Natural killer cell (primary cell): ENCODE results near the gene CLEC3B. TPM values are rescaled to one million over a fixed set of nuclear protein-coding genes. Genes with fewer than 3 reads are reported as not detected.
A peak's percentile ranks its signal among the peaks of the same experiment; 100 is the strongest.

ENCODE experiments used
- ATAC-seq, 3 donors: fragments of 150-1000 bp in 2 of 3; fragments of 200-7000 bp in 1 of 3; cut with Tn5 transposase; 1 replicate in 1 of 3; 2 replicates in 2 of 3; pipeline ENCODE4 v1.10.0; 2021; ENCODE audit warnings: mild to moderate bottlenecking in 2 of 3, moderate library complexity in 2 of 3
- DNase-seq, 2 donors: peaks; one replicate each; pipeline versions ENCODE4 v3.0.0 to v3.0.0-alpha.2; 2013 to 2021; ENCODE audit warnings: mixed read lengths in 1 of 2
- H3K27ac ChIP-seq: one replicate; pipeline ENCODE4 v1.5.1; 2013; ENCODE audit warnings: mild to moderate bottlenecking, low read length
- H3K27me3 ChIP-seq: one replicate; pipeline ENCODE4 v1.6.1; 2013; ENCODE audit warnings: low read length; ENCODE audit not compliant: control insufficient read depth, insufficient read depth
- H3K36me3 ChIP-seq: one replicate; pipeline ENCODE4 v1.6.1; 2013; ENCODE audit warnings: low read length; ENCODE audit not compliant: control insufficient read depth, insufficient read depth
- H3K4me1 ChIP-seq: one replicate; pipeline ENCODE4 v1.6.1; 2013; ENCODE audit warnings: low read length; ENCODE audit not compliant: control insufficient read depth, insufficient read depth
- H3K4me3 ChIP-seq: one replicate; pipeline ENCODE4 v1.5.1; 2013; ENCODE audit warnings: low read length
- H3K9me3 ChIP-seq: one replicate; pipeline ENCODE4 v1.6.1; 2013; ENCODE audit warnings: low read length; ENCODE audit not compliant: control insufficient read depth, insufficient read depth
- H3K27ac Mint-ChIP-seq, 2 donors: one replicate each; pipeline ENCODE4 v1.8.0; 2022; ENCODE audit warnings: mild to moderate bottlenecking in 2 of 2, mixed read lengths in 2 of 2, moderate library complexity in 1 of 2
- H3K27me3 Mint-ChIP-seq, 2 donors: one replicate each; pipeline ENCODE4 v1.8.0; 2022; ENCODE audit warnings: low read depth in 2 of 2, mixed read lengths in 2 of 2
- H3K36me3 Mint-ChIP-seq: one replicate; pipeline ENCODE4 v1.8.0; 2022; ENCODE audit warnings: mixed read lengths
- H3K4me1 Mint-ChIP-seq, 2 donors: one replicate each; pipeline ENCODE4 v1.8.0; 2022; ENCODE audit warnings: mixed read lengths in 2 of 2
- H3K4me3 Mint-ChIP-seq: one replicate; pipeline ENCODE4 v1.8.0; 2022; ENCODE audit warnings: mild to moderate bottlenecking, moderate library complexity, mixed read lengths
- H3K9me3 Mint-ChIP-seq, 2 donors: one replicate each; pipeline ENCODE4 v1.8.0; 2022; ENCODE audit warnings: mixed read lengths in 2 of 2
- WGBS: methylation state at CpG from one replicate; pipeline ENCODE4 v1.1.7; 2013; ENCODE audit warnings: missing lambda C conversion rate; ENCODE audit not compliant: insufficient coverage; 5-methylcytosine and 5-hydroxymethylcytosine counted together
- intact Hi-C: fragments of 100-400 bp; cut with micrococcal nuclease; formaldehyde crosslinking; loops from one replicate; pipeline ENCODE4 v1.14.2; 2022
- total RNA-seq, 4 donors: library from RNA; stranded (reverse); fragments of 120-200 nt in 1 of 4; gene quantifications; one replicate each; pipeline versions ENCODE4 v1.2.3 to v1.2.4, GENCODE V29; 2013 to 2022
- TF ChIP-seq, protein P1 (sequence below): fragments of 200-600 bp; IDR thresholded peaks from one replicate; pipeline ENCODE4 v1.8.0; 2022; ENCODE audit warnings: antibody characterized with exemption

CLEC3B gene
- total RNA-seq, 3 donors from 2014 or later (not counting 1 experiment from before 2014, with no cell fraction given) = 0.87 to 1.5 (median 1.1) TPM

DNA sequence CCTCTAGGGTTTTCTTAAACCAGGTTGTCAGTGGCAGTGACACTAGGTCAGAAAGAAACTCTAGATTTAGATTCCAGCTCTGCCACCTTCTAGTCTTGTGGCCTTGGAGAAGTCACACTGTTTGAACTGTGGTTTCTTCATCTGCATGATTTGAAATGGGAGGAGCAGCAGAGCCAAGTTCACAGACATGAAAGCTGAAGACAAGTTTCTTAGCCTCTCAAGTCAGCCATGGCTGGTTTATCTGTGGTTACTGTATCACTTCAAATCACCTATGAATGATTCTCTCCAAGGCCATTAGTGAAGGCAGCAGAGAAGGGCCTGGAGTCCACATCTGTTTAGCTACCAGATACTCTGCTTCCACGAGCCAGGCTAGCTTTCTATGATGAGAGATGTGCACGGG is 15.6 kb downstream of the CLEC3B start:
- Mint-ChIP-seq H3K4me1 (peaks cover 12 to 25% of the 10 kb centered on the region in 2 donors), H3K27ac (no peak overlapping the region), H3K36me3 (no peaks in the 10 kb centered on the region), H3K4me3 (no peak overlapping the region), H3K9me3 (no peaks in the 10 kb centered on the region), H3K27me3 (peaks cover 3 to 24% of the 10 kb centered on the region in 2 donors)
- DNase-seq (no peak), ATAC-seq (peak in 2 of 3 donors; percentile 14 to 34)
- peaks cover under 1% of the 10 kb centered on the region for H3K27me3 ChIP-seq
- H3K36me3 ChIP-seq = no peaks in the 10 kb centered on the region
- no peak overlapping the region for H3K27ac ChIP-seq
- WGBS = 74% methylated on average over 2 of the region's 2 CpGs
- no peaks in the 10 kb centered on the region for H3K9me3 ChIP-seq
- intact Hi-C loops = loop anchor here (2.0 to 5.0 kb wide), 2 partner anchors 71 to 615 kb away; no protein-coding TSS in a partner anchor
- H3K4me3 ChIP-seq = no peak overlapping the region
- TF ChIP-seq, protein P1, sequence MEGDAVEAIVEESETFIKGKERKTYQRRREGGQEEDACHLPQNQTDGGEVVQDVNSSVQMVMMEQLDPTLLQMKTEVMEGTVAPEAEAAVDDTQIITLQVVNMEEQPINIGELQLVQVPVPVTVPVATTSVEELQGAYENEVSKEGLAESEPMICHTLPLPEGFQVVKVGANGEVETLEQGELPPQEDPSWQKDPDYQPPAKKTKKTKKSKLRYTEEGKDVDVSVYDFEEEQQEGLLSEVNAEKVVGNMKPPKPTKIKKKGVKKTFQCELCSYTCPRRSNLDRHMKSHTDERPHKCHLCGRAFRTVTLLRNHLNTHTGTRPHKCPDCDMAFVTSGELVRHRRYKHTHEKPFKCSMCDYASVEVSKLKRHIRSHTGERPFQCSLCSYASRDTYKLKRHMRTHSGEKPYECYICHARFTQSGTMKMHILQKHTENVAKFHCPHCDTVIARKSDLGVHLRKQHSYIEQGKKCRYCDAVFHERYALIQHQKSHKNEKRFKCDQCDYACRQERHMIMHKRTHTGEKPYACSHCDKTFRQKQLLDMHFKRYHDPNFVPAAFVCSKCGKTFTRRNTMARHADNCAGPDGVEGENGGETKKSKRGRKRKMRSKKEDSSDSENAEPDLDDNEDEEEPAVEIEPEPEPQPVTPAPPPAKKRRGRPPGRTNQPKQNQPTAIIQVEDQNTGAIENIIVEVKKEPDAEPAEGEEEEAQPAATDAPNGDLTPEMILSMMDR = no peak
- peaks cover 18% of the 10 kb centered on the region for H3K4me1 ChIP-seq

DNA sequence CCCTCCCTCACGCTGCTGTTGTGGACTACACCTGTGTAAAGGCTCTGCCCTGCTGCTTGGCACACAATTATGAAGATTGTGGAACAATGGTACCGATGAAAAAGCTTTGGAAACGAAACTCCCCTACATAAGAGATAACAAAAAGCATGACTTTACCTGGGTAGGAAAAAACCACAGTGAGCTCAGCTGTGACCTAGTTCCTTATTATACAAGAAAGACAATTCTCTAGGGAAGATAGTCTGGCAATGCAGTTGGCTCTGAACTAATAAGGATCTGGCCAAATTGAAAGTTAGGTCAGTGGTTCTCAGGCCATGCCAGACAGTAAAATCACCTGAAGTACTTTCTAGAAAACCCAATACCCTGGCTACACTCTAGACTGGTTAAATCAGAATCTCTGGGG is 16.1 kb downstream of the CLEC3B start:
- DNase-seq (no peak), ATAC-seq (no peak)
- 85% methylated on average over 2 of the region's 3 CpGs for WGBS
- H3K4me1 ChIP-seq = peaks cover 17% of the 10 kb centered on the region
- Mint-ChIP-seq H3K4me1 (peaks cover 12 to 20% of the 10 kb centered on the region in 2 donors), H3K9me3 (no peaks in the 10 kb centered on the region), H3K36me3 (no peaks in the 10 kb centered on the region), H3K27ac (no peak overlapping the region), H3K27me3 (peaks cover 3 to 19% of the 10 kb centered on the region in 2 donors), H3K4me3 (no peak overlapping the region)
- intact Hi-C loops = loop anchor here (5.0 kb wide), 1 partner anchor 70 kb away; no protein-coding TSS in a partner anchor
- no peak overlapping the region for H3K4me3 ChIP-seq
- H3K27ac ChIP-seq = no peak overlapping the region
- TF ChIP-seq, protein P1 = no peak
- no peaks in the 10 kb centered on the region for H3K9me3 ChIP-seq
- H3K27me3 ChIP-seq = no peaks in the 10 kb centered on the region
- no peaks in the 10 kb centered on the region for H3K36me3 ChIP-seq

DNA sequence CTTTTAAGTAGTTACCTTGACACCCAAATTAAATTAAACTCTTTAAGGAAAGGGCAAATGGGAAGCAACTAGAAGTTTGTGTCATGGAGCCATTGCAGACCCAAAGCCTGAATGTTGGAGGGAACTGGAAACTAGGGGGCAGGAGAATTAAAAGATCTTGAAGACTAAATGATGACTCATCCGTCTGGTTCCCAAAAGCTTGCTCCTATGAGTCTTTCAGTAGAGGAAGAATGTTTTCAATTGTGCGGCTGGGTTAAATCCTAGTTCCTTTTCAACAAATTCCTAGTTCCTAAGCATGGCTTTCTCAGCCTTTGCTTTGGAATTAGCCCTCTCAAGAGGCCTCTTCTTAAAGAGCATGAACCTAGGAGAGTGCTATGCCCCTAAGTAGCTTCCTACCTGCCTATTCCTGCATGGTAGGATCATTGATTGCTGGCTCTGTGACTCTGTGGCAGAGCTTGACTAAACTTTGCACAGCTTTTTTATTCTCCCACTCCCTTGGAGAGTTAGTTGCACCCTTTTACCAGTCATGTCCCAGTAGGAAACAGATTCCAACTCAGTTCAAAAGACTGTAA is 17.7 kb downstream of the CLEC3B start:
- Histone ChIP-seq H3K4me1 (peaks cover 12% of the 10 kb centered on the region), H3K36me3 (no peaks in the 10 kb centered on the region), H3K27me3 (peaks cover 2% of the 10 kb centered on the region), H3K4me3 (no peak overlapping the region), H3K27ac (no peak overlapping the region), H3K9me3 (no peaks in the 10 kb centered on the region)
- intact Hi-C loops = loop anchor here (5.0 kb wide), 1 partner anchor 68 kb away; no protein-coding TSS in a partner anchor
- no peaks in the 10 kb centered on the region for H3K36me3 Mint-ChIP-seq
- peaks cover 10 to 18% of the 10 kb centered on the region in 2 donors for H3K27me3 Mint-ChIP-seq
- no peak overlapping the region for H3K4me3 Mint-ChIP-seq
- no peak overlapping the region for H3K27ac Mint-ChIP-seq
- WGBS = 81% methylated on average over 2 of the region's 2 CpGs
- no peaks in the 10 kb centered on the region for H3K9me3 Mint-ChIP-seq
- DNase-seq = no peak
- TF ChIP-seq, protein P1 = no peak
- peaks cover 12 to 14% of the 10 kb centered on the region in 2 donors for H3K4me1 Mint-ChIP-seq
- no peak for ATAC-seq

DNA sequence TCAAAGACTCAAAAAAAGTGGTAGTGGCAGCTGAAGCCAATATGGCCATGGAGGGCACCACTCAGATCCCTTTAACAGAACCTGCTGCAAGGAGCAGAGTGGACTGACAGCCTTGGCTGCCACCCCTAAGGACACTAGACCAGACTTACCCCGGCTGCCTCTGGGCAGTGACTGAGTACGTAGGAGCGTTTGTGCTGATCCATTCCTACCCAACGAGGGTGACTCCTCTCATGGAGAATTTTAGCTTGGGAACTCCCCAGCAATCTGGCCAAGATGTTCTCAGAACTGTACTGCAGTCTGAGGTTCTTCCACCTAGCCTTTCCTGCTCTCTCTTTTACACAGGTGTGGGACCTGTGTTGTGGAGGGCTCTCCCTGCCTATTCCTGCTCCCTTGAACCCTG is 22.1 kb downstream of the CLEC3B start:
- intact Hi-C loops = no loop called here
- peaks cover 17 to 21% of the 10 kb centered on the region in 2 donors for H3K27me3 Mint-ChIP-seq
- H3K4me3 Mint-ChIP-seq = no peak overlapping the region
- TF ChIP-seq, protein P1 = no peak
- peaks cover 2% of the 10 kb centered on the region for H3K27me3 ChIP-seq
- H3K27ac Mint-ChIP-seq = no peak overlapping the region
- H3K4me1 Mint-ChIP-seq = no peaks in the 10 kb centered on the region
- no peaks in the 10 kb centered on the region for H3K9me3 Mint-ChIP-seq
- WGBS = 87% methylated on average over 4 of the region's 4 CpGs
- no peaks in the 10 kb centered on the region for H3K9me3 ChIP-seq
- ATAC-seq (no peak), DNase-seq (no peak)
- no peak overlapping the region for H3K27ac ChIP-seq
- no peak overlapping the region for H3K4me3 ChIP-seq
- no peaks in the 10 kb centered on the region for H3K4me1 ChIP-seq
- no peaks in the 10 kb centered on the region for H3K36me3 Mint-ChIP-seq
- H3K36me3 ChIP-seq = no peaks in the 10 kb centered on the region
